NCI-H1048 (cell line): ENCODE results near the gene TENM4.

Source experiments
- DNase-seq: peaks from one replicate; lab custom pipeline; 2025; lab: John Stamatoyannopoulos, UW

TENM4 gene

GRCh38 chr11:78742430-78742829 is 698.4 kb downstream of the TENM4 start:
- no peak for DNase-seq

GRCh38 chr11:78741741-78742140 is 699.1 kb downstream of the TENM4 start:
- no peak for DNase-seq

GRCh38 chr11:78740199-78741071 is 700.4 kb downstream of the TENM4 start:
- DNase-seq: no peak

- no peak for DNase-seq
Measured at GRCh38 chr11:78737891-78738290, 702.9 kb downstream of the TENM4 start.

GRCh38 chr11:78737301-78737700 is 703.5 kb downstream of the TENM4 start:
- DNase-seq: no peak

- DNase-seq: no peak
Measured at GRCh38 chr11:78735711-78736110, 705.1 kb downstream of the TENM4 start.

GRCh38 chr11:78733031-78733430 is 707.8 kb downstream of the TENM4 start:
- no peak for DNase-seq

GRCh38 chr11:78732246-78732645 is 708.6 kb downstream of the TENM4 start:
- no peak for DNase-seq

GRCh38 chr11:78731027-78731426 is 709.8 kb downstream of the TENM4 start:
- DNase-seq: no peak

GRCh38 chr11:78730267-78730824 is 710.5 kb downstream of the TENM4 start:
- DNase-seq: no peak

GRCh38 chr11:78727816-78728215 is 713.0 kb downstream of the TENM4 start:
- no peak for DNase-seq

GRCh38 chr11:78725200-78725599 is 715.6 kb downstream of the TENM4 start:
- no peak for DNase-seq

- no peak for DNase-seq
Measured at GRCh38 chr11:78722786-78723185, 718.0 kb downstream of the TENM4 start.

GRCh38 chr11:78720281-78720989 is 720.4 kb downstream of the TENM4 start:
- no peak for DNase-seq

GRCh38 chr11:78717041-78717440 is 723.8 kb downstream of the TENM4 start:
- DNase-seq: no peak

- peak; percentile 10 for DNase-seq
Measured at GRCh38 chr11:78715639-78716311, 725.1 kb downstream of the TENM4 start.

GRCh38 chr11:78714539-78714938 is 726.3 kb downstream of the TENM4 start:
- DNase-seq: no peak

- no peak for DNase-seq
Measured at GRCh38 chr11:78711735-78712134, 729.1 kb downstream of the TENM4 start.

- DNase-seq: no peak
Measured at GRCh38 chr11:78710417-78710816, 730.4 kb downstream of the TENM4 start.

GRCh38 chr11:78708388-78708787 is 732.4 kb downstream of the TENM4 start:
- DNase-seq: no peak

- no peak for DNase-seq
Measured at GRCh38 chr11:78706551-78706950, 734.3 kb downstream of the TENM4 start.

- no peak for DNase-seq
Measured at GRCh38 chr11:78704811-78705210, 736.0 kb downstream of the TENM4 start.
